Left kidney (tissue), 2 donors: ENCODE data around the gene SLC16A11. TPM values are rescaled to one million over a fixed set of nuclear protein-coding genes. Genes with fewer than 3 reads are reported as not detected.
"Not testable (repeated sequence)": the region's sequence is repeated elsewhere in the genome, so short reads cannot be mapped to it uniquely, and the experiment has no call there.

Experiments
- DNase-seq: peaks from one replicate; pipeline ENCODE4 v3.0.0-alpha.2; 2013
- polyA plus RNA-seq: library from polyadenylated mRNA; unstranded; fragments of 120-200 nt; gene quantifications from one replicate; pipeline ENCODE4 v1.2.1, GENCODE V29; 2013; ENCODE audit not compliant: insufficient read length

The SLC16A11 gene
- polyA plus RNA-seq, 1 donor: 0.18 TPM

GRCh38 chr17:7005716-7006115 lies 38.2 kb downstream of the SLC16A11 start:
- DNase-seq: no peak

- peak; percentile 79 for DNase-seq
Observed at GRCh38 chr17:7004398-7005253, 39.3 kb downstream of the SLC16A11 start.

GRCh38 chr17:7003745-7004144 lies 40.1 kb downstream of the SLC16A11 start:
- DNase-seq: no peak

GRCh38 chr17:7002288-7003047 lies 41.4 kb downstream of the SLC16A11 start:
- DNase-seq: no peak

GRCh38 chr17:7001318-7001961 lies 42.5 kb downstream of the SLC16A11 start:
- no peak for DNase-seq

- no peak for DNase-seq
Observed at GRCh38 chr17:6998855-6999508, 44.9 kb downstream of the SLC16A11 start.

- DNase-seq: no peak
Observed at GRCh38 chr17:6997171-6997570, 46.7 kb downstream of the SLC16A11 start.

- no peak for DNase-seq
Observed at GRCh38 chr17:6996256-6997011, 47.5 kb downstream of the SLC16A11 start.

- no peak for DNase-seq
Observed at GRCh38 chr17:6995500-6996255, 48.2 kb downstream of the SLC16A11 start, which contains the start of gene ALOX12. ALOX12 (plus strand) TSS chr17:6996049; CDS start chr17:6996118, 69 bp downstream.

GRCh38 chr17:6994666-6995256 lies 49.1 kb downstream of the SLC16A11 start:
- no peak for DNase-seq

- DNase-seq: no peak
Observed at GRCh38 chr17:6994118-6994598, 49.7 kb downstream of the SLC16A11 start.

- not testable (repeated sequence) for DNase-seq
Observed at GRCh38 chr17:6993613-6994056, 50.3 kb downstream of the SLC16A11 start.

Other genes starting within 250 kb of the SLC16A11 start
- gene TEKT1, start 212.4 kb downstream of the SLC16A11 start, polyA plus RNA-seq: 0.62 TPM
- gene ALOX12, start 48.0 kb downstream of the SLC16A11 start, polyA plus RNA-seq: 2.4 TPM
- 144 TPM for gene RNASEK, start 31.5 kb downstream of the SLC16A11 start, polyA plus RNA-seq
- gene BCL6B, start 21.0 kb downstream of the SLC16A11 start, polyA plus RNA-seq: 21.8 TPM
- 4.0 TPM for gene SLC16A13, start 8.1 kb downstream of the SLC16A11 start, polyA plus RNA-seq
- 0.47 TPM for gene CLEC10A, start 36.2 kb upstream of the SLC16A11 start, polyA plus RNA-seq
- 2.0 TPM for gene ASGR2, start 70.7 kb upstream of the SLC16A11 start, polyA plus RNA-seq
- 6.1 TPM for gene ASGR1, start 135.3 kb upstream of the SLC16A11 start, polyA plus RNA-seq
- 36.0 TPM for gene DLG4, start 175.7 kb upstream of the SLC16A11 start, polyA plus RNA-seq
- 478 TPM for gene ACADVL, start 175.8 kb upstream of the SLC16A11 start, polyA plus RNA-seq
- gene DVL2, start 190.4 kb upstream of the SLC16A11 start, polyA plus RNA-seq: 52.5 TPM
- 52.8 TPM for gene PHF23, start 195.4 kb upstream of the SLC16A11 start, polyA plus RNA-seq
- 390 TPM for gene GABARAP, start 198.4 kb upstream of the SLC16A11 start, polyA plus RNA-seq
- 150 TPM for gene CTDNEP1, start 207.6 kb upstream of the SLC16A11 start, polyA plus RNA-seq
- 54.9 TPM for gene ELP5, start 208.1 kb upstream of the SLC16A11 start, polyA plus RNA-seq
- 36.6 TPM for gene CLDN7, start 218.4 kb upstream of the SLC16A11 start, polyA plus RNA-seq
- gene SLC2A4, start 237.6 kb upstream of the SLC16A11 start, polyA plus RNA-seq: 2.2 TPM